SH-SY5Y (cell line): ENCODE data around the gene RARG.

Source experiments
- GATA2 ChIP-seq: IDR thresholded peaks from 2 replicates; pipeline ENCODE4 v1.6.1; 2011; ENCODE audit warnings: mild to moderate bottlenecking, low read depth, low read length
- GATA3 ChIP-seq: IDR thresholded peaks from 2 replicates; pipeline ENCODE4 v1.6.1; 2011; ENCODE audit warnings: low read depth, mild to moderate bottlenecking, low read length, moderate library complexity

GRCh38 chr12:53241623-53242412 lies 9.8 kb upstream of the RARG start:
- TF ChIP-seq GATA2: no peak
- TF ChIP-seq GATA3: no peak
